HG02970 (cell line): Measurements from ENCODE around the gene TGFBR3L.

Source experiments
- ATAC-seq: cut with Tn5 transposase; IDR thresholded peaks from one replicate; pipeline ENCODE4 v1.9.1; 2021; ENCODE audit warnings: mild to moderate bottlenecking, moderate library complexity, moderate number of reproducible peaks; ENCODE audit not compliant: unreplicated experiment, low FRiP score

Gene TGFBR3L

DNA sequence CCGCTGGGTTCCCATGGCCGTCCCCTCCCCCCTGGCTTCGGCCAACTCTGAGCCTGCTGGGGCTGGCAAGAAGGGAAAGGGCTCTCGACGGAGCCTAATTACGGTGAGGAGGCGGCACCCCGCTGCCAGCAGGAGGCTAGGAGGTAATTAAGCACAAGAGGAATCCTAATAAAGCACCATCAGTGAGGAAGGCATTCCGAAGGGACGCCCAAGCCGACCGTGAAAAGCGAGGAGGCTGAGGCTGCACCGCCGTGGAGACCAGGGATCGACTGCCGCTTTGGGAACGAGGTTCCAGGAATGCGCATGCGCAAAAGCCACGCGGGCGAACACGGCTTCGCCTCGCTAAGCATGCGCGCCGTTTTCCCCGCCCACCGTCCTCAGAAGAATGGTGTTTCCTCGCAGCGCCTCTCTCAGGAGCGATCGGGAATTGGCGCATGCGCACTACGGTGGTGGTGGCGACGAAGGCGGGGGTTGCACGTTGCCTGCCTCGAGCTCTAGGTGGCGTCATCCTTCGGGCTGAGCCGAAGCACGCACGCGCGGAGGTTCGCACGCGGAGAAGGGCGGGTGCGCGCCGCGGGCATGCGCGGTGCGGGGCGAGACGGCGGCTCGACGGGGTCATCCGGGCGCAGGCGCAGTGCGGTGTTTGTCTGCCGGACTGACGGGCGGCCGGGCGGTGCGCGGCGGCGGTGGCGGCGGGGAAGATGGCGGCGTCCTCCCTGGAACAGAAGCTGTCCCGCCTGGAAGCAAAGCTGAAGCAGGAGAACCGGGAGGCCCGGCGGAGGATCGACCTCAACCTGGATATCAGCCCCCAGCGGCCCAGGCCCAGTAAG lies 11.2 kb upstream of the TGFBR3L start, which contains the start of gene MAP2K7:
Gene MAP2K7, plus strand, starts transcription at position 634 of the 830 bp plus-strand sequence. Its CDS starts 68 bp downstream, at position 702.
- peak; percentile 92 for ATAC-seq

DNA sequence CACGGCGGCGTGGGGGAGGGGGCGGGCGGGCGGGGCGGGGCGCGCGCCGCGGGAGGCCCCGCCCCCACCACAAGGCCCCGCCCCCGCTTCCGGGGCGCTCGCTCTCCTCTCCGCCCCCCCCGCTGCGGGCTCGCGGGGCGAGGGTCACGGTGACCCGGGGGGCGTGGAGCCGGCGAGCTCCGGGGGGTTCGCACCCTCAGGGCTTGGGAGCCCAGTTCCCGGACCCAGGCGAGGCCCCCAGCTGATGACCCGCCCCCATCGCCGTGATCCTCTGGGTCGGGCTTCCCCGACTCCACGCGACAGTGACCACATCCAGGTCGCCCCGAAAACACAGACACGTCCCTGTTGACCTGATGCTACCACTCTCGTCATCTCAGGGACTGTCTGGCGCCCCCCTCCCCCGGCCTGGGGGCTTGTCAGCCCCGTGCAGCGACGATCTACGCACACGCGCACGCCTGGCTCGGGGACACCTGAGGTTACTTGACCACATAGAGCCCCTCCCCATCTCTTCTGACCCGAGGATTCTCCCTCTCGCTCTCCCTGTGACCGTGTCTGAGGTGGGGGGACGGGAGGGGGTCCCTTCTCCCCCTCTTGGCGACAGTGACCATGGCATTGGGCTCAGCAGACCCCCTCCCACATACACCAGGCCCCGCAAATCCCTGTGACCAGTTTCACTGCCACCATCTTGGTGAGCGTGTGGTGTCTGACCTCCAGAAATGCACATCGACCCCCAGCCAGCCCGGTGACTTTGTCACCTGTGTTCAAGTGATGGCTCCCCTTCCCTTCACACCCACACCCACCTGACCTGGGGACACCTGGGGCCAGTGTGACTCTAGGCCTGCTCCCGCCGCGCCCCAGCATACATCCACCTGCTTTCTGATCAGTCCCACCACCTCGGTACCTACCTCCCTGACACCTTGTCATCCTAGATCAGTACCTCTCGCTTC lies 10.3 kb upstream of the TGFBR3L start:
- ATAC-seq, result no peak

DNA sequence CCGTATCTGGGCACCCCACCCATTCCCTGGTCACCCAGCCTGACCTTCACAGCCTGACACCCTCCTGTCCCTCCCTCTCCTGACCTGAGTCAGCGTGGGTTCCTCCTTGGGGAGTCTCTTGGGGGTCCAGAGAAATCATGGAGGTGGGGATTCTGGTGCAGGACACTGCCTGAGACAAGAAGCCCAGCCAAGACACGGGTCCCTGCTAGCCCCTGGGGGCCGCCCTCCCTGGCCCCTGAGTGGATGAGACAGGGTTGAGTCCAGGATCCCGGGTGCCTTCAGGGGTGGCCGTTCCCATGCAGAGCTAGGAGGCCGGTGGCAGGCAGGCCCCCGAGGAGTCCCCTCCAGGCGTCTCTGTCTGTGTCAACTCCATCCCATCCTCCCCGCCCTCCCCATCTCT lies 9.4 kb upstream of the TGFBR3L start:
- ATAC-seq, result no peak

DNA sequence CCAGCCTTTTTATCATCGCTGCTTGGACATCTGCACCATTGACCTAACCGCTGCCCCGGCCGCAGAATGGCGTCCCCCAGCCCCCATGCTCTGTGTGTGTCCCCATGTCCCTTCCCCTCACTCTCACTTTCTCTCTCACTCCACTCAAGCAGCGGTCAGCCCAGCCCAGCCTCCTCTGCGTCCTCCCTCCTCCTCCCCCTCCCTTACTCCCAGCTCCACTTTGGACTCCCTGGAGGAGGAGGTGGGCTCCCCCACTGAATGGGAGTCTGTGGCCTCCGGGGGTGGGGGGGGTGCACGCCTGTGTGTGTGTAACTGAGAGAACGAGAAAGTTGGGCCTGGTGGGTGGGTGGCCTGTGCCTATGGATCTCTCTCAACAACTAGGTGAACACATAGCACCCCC lies 8.8 kb upstream of the TGFBR3L start:
- ATAC-seq, result no peak

DNA sequence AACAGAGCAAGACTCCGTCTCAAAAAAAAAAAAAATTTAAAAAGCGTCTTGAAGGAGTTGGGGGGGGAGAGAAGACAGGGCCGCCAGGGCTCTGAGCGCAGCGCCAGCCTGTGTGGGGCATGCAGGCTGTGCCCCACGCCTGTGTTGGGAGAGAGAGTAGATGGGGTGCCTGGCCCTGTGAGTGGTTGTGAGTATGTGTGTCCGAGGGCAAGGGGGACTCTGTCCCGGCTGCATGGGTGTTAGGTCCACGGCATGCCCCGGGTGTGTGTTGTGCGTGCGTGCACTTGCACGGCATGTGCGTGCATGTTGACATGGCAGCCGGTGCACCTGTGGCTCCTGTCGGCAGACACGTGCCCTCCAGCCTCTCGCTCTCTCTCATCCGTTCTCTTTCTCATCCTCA lies 7.5 kb upstream of the TGFBR3L start:
- ATAC-seq, result no peak

DNA sequence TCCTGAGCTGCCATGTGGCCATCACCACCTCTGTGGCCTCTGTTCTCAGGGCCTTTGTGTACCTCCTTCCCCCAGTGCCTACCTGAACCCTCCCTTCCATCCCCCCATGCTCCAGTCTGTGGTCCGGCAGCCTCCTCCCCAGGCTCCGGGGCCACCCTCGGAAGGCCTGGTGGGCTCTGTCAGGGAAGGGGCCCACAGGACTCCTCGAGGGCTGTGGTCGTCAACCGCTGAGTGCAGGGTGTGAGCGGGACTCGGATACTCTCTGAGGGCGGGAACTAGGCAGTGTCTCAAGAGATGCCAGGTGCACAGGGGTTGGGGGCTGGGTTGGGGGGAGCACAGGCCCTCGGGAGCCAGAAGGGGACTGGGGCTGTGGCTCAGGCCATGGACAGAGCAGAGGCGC lies 7.1 kb upstream of the TGFBR3L start:
- no peak for ATAC-seq

DNA sequence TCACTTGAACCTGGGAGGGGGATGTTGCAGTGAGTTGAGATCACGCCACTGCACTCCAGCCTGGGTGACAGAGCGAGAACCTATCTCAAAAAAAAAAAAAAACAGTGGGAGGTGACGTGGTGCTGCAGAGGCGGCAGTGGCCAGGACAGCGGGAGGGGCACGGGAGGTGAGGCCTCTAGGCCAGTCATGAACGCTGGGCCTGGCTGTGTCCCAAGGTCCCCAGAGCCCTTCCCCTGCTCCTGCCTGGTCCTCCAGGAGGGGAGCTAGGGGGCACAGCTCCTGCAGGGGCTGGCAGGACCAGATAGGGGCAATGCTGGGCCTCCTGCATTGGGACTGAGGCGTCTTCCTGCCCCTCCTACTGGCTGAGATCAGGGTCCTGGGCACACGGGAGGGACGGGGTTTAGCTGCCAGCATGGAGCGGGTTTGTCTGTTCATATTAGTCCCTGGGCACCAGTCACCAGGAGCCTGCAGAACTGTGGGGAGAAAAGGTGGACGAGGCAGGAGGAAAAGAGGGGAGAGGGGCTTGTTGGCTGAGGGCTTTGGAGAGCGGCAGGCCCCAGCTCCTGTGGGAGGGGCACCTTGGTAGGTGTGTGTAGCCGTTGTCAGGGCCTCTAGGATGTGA lies 6.4 kb upstream of the TGFBR3L start:
- ATAC-seq, result no peak

DNA sequence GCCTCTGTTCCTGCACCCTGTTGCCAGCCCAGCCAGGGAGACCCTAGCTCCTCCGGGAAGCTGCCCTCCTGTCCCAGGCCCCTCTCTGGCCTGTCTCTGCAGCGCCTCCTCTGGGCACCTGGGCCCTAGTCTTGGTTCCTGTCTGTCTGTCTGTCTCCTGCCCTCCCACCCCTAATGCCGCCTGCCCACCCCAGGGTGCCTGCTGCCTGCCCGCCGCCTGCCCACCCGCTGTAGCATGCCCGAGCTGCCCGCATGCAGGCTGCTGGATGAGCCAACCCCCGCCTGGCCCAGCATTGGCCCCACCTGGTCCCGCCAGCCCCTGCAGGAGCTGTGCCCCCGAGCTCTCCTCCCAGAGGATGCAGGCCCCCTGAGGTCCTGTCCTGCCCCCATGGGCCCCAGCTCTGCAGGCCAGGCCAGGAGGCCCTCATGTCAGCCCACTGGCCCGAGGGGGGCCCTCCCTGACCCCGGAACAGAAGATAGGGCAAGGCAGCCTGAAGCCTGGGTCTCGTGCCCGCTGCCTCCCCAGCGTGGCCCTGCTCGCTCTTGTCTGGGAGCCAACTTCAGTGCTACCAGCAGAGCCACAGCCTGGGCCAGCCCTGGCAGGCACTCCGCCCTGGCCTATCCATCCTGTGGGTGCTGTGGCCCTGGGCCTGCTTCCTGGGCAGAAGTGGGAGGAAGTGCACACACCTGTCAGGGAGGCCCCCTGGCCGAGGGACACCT lies 5.7 kb upstream of the TGFBR3L start:
- ATAC-seq, result no peak

DNA sequence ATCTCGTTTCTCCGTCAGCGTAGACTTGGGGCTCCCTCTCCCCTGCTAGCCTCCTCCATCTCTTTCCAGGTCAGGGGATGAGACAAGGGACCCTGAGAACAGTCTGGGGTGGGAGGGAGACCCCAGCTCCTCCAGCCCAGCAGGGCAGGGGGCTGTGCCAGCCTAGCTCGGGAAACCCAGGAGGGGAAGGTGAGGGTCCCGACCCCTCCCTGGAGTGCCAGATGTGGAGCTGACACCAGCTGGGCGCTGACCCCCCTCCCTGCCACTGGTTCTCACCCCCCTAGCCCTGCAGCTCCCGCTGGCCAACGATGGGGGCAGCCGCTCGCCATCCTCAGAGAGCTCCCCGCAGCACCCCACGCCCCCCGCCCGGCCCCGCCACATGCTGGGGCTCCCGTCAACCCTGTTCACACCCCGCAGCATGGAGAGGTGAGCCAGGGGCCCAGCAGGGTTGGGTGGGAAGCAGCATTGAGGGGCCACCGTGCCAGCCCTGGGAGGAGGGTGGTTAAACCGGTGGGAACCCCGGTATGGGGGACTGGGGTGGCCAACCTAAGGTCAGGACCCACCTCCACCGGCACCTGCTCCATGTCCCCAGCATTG lies 5.1 kb upstream of the TGFBR3L start:
- ATAC-seq, result no peak

DNA sequence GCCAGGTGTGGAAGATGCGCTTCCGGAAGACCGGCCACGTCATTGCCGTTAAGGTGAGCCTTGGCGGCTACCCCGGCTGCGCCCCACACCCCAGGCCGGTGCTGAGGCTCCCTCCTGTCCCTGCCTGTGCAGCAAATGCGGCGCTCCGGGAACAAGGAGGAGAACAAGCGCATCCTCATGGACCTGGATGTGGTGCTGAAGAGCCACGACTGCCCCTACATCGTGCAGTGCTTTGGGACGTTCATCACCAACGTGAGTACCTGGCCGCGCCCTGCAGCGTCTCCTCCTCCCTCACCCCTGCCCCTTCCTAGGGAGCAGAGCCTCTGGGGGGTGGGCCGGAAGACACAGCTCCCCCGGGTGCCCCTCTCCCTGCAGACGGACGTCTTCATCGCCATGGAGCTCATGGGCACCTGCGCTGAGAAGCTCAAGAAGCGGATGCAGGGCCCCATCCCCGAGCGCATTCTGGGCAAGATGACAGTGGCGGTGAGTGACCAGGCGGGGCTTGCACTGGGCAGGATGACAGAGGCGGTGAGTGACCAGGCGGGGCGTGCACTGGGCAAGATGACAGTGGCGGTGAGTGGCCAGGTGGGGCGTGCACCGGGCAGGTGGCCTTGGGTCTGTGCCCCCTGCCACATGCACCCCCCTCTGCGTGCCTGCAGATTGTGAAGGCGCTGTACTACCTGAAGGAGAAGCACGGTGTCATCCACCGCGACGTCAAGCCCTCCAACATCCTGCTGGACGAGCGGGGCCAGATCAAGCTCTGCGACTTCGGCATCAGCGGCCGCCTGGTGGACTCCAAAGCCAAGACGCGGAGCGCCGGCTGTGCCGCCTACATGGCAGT lies 4.1 kb upstream of the TGFBR3L start:
- no peak for ATAC-seq

DNA sequence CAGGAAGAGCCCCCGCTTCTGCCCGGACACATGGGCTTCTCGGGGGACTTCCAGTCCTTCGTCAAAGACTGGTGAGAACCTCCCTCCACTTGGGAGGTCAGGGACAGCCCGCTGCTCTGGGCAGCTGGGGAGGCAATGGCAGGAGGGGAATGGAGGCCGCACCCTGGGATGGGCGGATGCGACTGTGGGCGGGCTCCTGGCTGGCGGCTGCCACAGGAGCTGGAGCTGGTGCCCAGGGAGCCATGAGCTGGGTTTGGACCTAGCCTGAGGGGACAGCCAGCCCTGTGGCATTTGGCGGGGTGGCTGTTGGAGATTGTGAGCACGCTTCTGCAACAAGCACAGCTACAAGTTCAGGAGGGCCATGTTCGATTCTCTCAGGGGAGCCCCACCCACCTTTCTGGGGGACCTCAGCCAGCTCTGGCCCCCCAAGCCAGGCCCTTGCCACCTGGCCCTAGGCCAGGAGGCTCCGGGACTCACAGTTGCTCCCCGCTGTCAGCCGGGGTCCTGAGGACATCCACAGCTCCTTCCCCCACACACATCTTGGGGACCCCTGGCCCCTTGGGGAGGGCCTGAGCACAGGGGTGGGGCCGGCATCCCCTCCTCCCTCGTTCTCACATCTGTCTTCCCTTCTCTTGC lies 3.0 kb upstream of the TGFBR3L start:
- ATAC-seq, result no peak

DNA sequence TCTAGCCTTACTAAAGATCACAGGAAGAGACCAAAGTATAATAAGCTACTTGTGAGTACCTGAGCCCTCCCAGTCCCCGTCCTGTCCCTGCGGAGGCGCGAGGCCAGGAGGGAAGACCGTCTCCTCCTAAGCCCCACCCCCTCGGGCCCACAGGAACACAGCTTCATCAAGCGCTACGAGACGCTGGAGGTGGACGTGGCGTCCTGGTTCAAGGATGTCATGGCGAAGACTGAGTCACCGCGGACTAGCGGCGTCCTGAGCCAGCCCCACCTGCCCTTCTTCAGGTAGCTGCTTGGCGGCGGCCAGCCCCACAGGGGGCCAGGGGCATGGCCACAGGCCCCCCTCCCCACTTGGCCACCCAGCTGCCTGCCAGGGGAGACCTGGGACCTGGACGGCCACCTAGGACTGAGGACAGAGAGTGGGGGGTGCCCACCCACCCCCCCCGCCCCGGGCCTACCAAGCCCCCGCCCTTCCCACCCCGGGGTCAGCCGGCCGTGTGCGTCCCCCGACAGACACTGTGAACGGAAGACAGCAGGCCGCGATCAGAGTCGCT lies 2.4 kb upstream of the TGFBR3L start:
- ATAC-seq, result no peak

DNA sequence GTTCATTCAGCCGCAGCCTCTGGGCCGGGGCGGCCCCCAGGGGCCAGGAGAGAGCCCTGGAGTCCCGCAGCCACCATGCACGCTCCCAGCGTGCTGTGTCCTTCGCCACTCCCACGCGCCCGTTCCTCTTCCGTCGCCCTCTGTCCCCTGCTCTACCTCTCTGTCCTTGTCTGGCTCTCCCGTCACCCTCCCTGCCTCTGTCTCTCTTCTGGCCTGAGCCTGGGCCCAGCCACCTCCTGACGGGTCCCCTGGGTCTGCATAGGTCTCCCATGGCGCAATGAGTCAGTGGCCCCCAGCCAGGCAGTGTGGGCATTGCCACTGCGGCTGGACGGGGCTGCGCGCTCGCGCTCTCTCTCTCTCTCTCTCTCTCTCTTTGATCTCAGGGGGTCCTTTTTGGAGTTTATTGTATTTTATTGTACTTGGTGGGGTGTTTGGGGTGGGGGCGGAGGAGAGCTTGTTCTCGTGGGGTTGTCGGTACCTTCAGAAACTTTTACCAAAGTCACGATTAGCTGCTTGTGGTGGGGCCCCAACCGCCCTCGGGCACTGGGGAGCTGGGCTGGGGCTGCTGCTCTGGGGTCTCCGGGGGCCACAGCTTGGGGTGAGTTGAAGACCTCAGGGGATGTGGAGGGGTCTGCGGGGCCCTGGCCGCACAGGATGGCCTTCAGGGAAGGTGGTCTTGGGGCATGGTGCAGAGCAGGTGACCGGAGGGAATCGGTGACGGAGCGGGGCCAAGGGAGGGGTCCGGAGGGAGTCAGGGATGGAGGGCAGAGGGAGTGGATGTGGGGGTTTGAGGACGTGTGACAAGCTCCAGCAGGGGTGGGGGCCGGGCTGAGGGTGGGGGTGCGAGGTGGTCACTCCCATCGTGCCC lies 1.7 kb upstream of the TGFBR3L start:
- no peak for ATAC-seq

DNA sequence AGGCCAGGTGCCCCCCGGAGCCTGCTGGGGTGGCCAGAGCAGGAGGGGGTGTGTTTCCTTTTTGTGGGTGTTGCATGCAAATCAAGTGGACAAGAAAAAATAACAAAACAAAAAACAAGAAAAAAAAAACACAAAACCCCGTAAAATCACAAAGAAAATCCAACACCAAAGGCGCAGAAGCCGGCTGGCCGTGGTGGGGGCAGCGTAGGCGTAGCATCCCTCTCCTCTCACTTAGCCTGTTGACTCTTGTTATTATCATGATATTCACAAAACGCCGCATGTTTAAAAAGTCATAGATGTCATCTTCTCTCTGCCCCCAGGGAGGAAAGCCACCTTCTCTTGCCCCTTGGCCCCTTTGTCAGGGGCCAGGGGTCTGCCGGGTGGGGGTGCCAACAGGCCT lies 978 bp upstream of the TGFBR3L start:
- no peak for ATAC-seq

DNA sequence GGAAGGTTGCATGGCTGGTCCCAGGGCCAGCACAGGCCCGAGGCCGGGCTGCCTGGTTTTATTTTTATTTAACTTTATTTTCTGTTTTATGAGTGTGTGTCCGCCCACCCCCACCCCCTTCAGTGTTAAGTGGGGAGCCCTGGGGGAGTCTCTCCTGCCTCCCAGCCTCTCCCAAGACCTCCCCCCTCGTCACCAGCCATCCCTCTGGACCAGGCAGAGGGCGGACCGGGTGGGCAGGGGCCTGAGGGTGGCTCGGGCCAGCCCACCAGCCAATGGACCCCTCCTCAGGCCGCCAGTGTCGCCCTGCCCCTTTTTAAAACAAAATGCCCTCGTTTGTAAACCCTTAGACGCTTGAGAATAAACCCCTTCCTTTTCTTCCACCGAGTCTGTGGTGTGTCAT lies 531 bp upstream of the TGFBR3L start:
- no peak for ATAC-seq

DNA sequence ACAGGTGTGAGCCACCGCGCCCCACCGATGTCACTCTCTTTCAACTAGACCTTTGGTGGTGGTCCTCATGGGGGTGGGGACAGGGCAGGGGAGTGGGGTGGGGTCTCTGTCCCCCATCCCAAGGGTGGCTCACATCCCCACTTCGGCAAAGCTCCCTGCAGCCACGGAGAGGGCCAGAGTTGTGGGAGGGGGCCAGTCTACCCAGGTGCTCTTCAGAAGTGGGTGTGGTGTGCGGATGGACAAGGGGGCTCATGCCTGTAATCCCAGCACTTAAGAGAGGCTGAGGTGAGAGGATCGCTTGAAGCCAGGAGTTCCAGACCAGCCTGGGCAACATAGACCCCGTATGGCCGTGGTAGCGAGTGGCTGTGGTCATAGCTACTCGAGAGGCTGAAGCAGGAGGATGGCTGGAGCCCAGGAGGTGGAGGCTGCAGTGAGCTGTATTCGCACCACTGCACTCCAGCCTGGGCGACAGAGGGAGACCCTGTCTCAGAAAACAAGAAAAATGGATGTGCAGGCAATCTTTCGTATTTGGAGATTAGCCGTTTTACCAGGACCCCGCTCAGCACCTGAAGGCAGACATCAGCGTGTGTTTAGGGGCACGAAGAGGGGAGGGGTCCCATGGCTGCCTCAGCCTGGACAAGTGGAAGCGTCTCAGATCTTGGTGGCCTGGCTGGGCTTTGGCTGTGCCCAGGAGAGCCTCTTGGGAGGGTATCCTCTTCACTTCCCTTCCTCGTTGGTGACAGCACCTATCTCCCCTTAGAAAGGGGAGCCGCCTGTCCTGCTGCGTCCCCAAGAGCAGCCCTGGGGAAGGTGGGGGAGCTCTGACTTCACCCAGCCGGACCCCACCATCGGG lies 846 bp downstream of the TGFBR3L start:
- ATAC-seq, result no peak
